KG1 (cell line): ENCODE data around the gene MSI2.

Experiments used
- DNase-seq: peaks from one replicate; lab custom pipeline; 2025; lab: John Stamatoyannopoulos, UW

Gene MSI2

GRCh38 chr17:57318913-57319312 lies 62.6 kb downstream of the MSI2 start:
- DNase-seq: no peak

- DNase-seq: no peak
Observed at GRCh38 chr17:57319806-57320205, 63.5 kb downstream of the MSI2 start.

GRCh38 chr17:57323391-57323790 lies 67.1 kb downstream of the MSI2 start:
- no peak for DNase-seq

- no peak for DNase-seq
Observed at GRCh38 chr17:57324060-57324459, 67.7 kb downstream of the MSI2 start.

GRCh38 chr17:57324631-57325030 lies 68.3 kb downstream of the MSI2 start:
- no peak for DNase-seq

GRCh38 chr17:57326336-57326735 lies 70.0 kb downstream of the MSI2 start:
- no peak for DNase-seq

- no peak for DNase-seq
Observed at GRCh38 chr17:57326764-57327163, 70.4 kb downstream of the MSI2 start.

GRCh38 chr17:57327176-57327970 lies 71.0 kb downstream of the MSI2 start:
- no peak for DNase-seq

- no peak for DNase-seq
Observed at GRCh38 chr17:57328109-57328882, 72.0 kb downstream of the MSI2 start.

GRCh38 chr17:57329380-57330214 lies 73.3 kb downstream of the MSI2 start:
- no peak for DNase-seq

GRCh38 chr17:57330587-57330986 lies 74.3 kb downstream of the MSI2 start:
- no peak for DNase-seq

- no peak for DNase-seq
Observed at GRCh38 chr17:57331423-57331822, 75.1 kb downstream of the MSI2 start.

GRCh38 chr17:57332501-57332900 lies 76.2 kb downstream of the MSI2 start:
- no peak for DNase-seq

GRCh38 chr17:57335195-57335792 lies 79.0 kb downstream of the MSI2 start:
- DNase-seq: no peak

GRCh38 chr17:57337390-57337789 lies 81.1 kb downstream of the MSI2 start:
- DNase-seq: no peak

GRCh38 chr17:57338257-57338914 lies 82.1 kb downstream of the MSI2 start:
- DNase-seq: peak; percentile 25

- no peak for DNase-seq
Observed at GRCh38 chr17:57340160-57340981, 84.0 kb downstream of the MSI2 start.

GRCh38 chr17:57341611-57342540 lies 85.6 kb downstream of the MSI2 start:
- DNase-seq: no peak

- no peak for DNase-seq
Observed at GRCh38 chr17:57342963-57343589, 86.8 kb downstream of the MSI2 start.
